ENCODE data around the gene PTPN13.

PTPN13 gene

GRCh38 chr4:86730310-86730709, 136.2 kb downstream of the PTPN13 start:
- no peak for DNase-seq

- no peak for DNase-seq
Observed at GRCh38 chr4:86737244-86737643, 143.1 kb downstream of the PTPN13 start.

- DNase-seq = no peak
Observed at GRCh38 chr4:86741846-86742245, 147.7 kb downstream of the PTPN13 start.

- DNase-seq = no peak
Observed at GRCh38 chr4:86744570-86744969, 150.5 kb downstream of the PTPN13 start.

GRCh38 chr4:86749121-86749520, 155.0 kb downstream of the PTPN13 start:
- no peak for DNase-seq

GRCh38 chr4:86755388-86755787, 161.3 kb downstream of the PTPN13 start:
- DNase-seq = no peak

GRCh38 chr4:86757468-86757867, 163.4 kb downstream of the PTPN13 start:
- no peak for DNase-seq

- no peak for DNase-seq
Observed at GRCh38 chr4:86759298-86759697, 165.2 kb downstream of the PTPN13 start.

GRCh38 chr4:86762649-86763048, 168.5 kb downstream of the PTPN13 start:
- DNase-seq = no peak

- no peak for DNase-seq
Observed at GRCh38 chr4:86769794-86770193, 175.7 kb downstream of the PTPN13 start.

- no peak for DNase-seq
Observed at GRCh38 chr4:86771141-86771540, 177.0 kb downstream of the PTPN13 start.

GRCh38 chr4:86775061-86775460, 180.9 kb downstream of the PTPN13 start:
- no peak for DNase-seq

GRCh38 chr4:86778175-86778574, 184.1 kb downstream of the PTPN13 start:
- DNase-seq = no peak

GRCh38 chr4:86788826-86789225, 194.7 kb downstream of the PTPN13 start:
- DNase-seq = no peak

GRCh38 chr4:86791126-86791525, 197.0 kb downstream of the PTPN13 start:
- no peak for DNase-seq

- DNase-seq = no peak
Observed at GRCh38 chr4:86809809-86810208, 215.7 kb downstream of the PTPN13 start.

GRCh38 chr4:86810847-86811246, 216.7 kb downstream of the PTPN13 start:
- DNase-seq = no peak

GRCh38 chr4:86815653-86816052, 221.5 kb downstream of the PTPN13 start:
- DNase-seq = no peak

- no peak for DNase-seq
Observed at GRCh38 chr4:86816501-86817273, 222.6 kb downstream of the PTPN13 start.

- no peak for DNase-seq
Observed at GRCh38 chr4:86818211-86818610, 224.1 kb downstream of the PTPN13 start.

- DNase-seq = no peak
Observed at GRCh38 chr4:86818841-86819240, 224.7 kb downstream of the PTPN13 start.

- DNase-seq = no peak
Observed at GRCh38 chr4:86819561-86819960, 225.4 kb downstream of the PTPN13 start.

- DNase-seq = no peak
Observed at GRCh38 chr4:86821151-86821550, 227.0 kb downstream of the PTPN13 start.

GRCh38 chr4:86822136-86822535, 228.0 kb downstream of the PTPN13 start:
- DNase-seq = no peak

GRCh38 chr4:86825511-86825910, 231.4 kb downstream of the PTPN13 start:
- DNase-seq = no peak
